HG02623 (cell line): ENCODE data around the gene SLC25A48.

ENCODE experiments used
- ATAC-seq: cut with Tn5 transposase; IDR thresholded peaks from one replicate; pipeline ENCODE4 v1.9.1; 2021; ENCODE audit warnings: moderate library complexity; ENCODE audit not compliant: unreplicated experiment

SLC25A48 gene

DNA sequence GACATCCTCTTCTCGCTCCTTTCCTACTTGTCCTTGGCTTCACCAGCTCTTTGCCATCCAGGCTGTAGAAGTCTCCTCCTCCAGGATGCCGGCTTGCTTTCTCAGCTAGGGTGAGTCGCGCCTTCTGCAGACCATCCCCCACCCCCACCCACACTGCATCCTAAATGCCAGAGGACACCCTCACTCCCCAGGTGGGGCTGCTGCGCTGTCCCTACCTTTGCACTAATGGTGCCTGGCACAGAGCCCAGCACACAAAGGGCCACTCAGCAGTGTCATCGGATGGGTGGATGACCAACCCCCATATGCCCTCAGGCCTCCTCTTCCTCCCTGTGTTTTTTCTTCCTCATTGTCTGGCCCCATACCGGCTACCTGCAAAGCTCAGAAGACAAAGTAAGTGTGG lies 46.3 kb downstream of the SLC25A48 start:
- no peak for ATAC-seq

DNA sequence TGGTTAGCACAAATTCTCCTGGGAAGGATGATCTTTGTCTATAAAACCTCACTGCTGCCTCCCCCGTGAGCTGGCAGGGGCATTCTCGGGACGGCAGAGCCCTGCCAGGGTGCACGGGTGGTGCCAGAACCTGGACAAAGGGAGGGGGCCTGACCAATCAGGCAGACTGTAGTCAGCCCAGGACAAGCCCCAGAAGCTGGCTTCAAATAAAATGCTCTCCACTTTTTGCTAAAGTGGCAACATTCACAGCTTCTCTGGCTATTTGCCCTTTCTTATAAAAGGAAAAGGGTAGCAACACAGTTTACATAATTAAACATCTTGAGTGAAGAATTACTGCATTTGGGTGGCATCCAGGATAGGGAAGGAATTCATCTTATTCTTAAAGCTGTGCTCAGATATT lies 46.8 kb downstream of the SLC25A48 start:
- ATAC-seq: no peak

DNA sequence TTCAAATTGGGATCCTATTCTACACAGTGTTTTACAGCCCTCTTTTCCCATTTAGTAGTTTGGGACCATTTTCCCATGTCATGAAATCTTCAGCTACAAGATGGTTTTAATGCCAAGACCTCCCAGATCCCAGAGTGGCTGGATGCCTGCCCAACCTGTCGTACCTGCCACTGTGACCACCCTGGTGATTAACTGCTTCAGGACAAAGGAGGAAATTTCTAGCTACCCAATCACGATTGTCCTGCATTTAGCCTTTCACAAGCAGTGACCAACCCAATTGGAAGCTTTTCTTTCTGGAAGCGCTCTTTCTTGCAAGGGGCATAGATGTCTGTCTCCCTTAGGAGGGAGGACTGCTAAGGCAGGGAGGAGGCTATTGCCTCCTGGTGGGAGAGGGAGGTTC lies 47.4 kb downstream of the SLC25A48 start:
- no peak for ATAC-seq

DNA sequence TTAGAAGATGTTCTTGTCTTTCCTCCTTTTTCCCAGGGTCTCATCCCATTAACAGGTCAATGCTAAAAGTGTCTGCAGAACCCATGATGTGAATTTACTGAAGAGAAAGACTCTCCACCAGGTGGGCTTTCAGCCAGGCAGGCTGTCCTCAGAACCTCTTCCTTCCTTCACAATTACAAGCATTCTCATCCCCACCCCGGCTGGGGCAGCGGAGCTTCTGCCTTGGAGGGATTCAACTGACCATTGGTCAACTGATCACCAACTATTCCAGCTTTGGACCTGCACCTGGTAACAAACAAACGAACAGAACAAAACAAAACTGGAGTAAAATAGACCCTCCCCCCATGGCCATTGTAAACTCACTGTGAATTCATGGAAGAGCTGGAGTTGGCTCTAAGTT lies 48.6 kb downstream of the SLC25A48 start:
- ATAC-seq: no peak

DNA sequence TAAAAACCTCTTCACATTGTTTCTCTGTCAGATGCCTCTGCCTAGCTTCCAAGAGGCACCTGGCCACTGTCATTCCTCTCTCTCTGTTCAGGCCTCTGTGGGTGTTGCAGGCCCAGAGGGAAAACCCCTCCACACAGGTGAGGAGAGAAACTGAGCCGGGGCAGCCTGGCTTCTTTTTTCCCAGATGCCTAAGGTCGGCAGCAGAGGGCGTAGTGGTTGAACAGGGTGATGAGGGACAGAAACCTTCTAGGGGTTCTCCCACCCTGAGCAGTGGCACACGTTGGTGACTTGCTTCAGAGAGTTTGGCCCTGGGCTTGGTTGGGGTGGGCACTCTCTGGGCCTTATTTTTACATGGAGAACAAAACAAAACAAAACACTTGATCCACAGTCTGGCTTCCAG lies 49.0 kb downstream of the SLC25A48 start:
- no peak for ATAC-seq

DNA sequence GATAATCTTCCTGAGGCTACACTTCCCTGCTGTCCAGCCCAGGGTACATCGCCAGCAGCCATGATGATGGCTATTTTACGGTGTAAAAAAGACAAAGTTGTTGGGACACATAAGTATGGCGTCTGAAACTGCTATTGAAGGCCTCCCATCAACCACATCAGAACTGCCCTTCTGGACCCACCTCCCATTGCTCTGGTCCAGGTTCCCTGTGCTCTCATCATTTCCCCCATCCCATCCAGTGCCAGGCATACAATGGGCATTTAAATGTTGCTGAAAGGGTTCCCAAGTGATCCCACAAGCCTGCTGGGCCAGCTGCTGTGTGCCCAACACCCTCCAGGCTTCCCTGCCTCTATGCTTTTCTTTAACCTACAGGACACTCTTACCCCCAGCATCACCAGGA lies 50.6 kb downstream of the SLC25A48 start:
- no peak for ATAC-seq

DNA sequence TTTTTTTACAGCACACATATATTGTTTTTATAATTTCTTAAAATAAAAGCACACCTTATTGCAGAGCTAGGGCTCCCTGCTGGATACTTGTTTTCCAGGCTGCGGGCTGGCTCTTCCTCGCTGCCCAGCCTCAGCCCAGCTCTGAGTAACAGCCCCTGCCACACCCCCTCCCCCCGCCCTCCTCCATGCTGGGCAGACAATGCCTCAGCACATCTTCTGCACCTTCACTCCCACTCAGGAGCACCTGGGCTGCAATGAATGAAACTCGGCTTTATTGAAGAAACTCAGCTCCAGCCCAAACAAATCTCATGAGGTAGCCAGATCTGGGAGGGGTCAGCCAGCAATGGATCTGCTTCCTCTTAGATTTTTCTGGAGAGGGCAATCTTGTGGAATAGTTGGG lies 51.7 kb downstream of the SLC25A48 start:
- ATAC-seq: no peak

DNA sequence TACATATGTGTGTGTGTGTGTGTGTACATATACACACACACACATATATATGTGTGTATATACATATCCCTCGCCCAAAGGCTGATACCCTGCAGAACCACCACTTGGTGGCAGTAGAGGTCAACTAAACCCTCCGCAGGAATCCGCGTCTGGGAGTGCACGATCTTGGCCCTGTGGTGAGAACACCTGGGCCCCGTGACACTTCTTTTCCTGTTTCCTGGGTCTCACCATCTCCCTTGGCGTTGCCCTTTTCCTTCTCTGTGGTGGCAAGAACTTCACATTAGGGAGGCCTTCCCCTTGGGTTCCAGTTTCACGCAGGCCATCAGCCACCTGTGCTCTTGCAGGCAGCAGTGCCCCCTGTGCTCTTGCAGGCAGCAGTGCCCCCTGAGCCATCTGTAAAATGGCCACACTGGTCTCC lies 53.0 kb downstream of the SLC25A48 start:
- peak; percentile 90 for ATAC-seq

DNA sequence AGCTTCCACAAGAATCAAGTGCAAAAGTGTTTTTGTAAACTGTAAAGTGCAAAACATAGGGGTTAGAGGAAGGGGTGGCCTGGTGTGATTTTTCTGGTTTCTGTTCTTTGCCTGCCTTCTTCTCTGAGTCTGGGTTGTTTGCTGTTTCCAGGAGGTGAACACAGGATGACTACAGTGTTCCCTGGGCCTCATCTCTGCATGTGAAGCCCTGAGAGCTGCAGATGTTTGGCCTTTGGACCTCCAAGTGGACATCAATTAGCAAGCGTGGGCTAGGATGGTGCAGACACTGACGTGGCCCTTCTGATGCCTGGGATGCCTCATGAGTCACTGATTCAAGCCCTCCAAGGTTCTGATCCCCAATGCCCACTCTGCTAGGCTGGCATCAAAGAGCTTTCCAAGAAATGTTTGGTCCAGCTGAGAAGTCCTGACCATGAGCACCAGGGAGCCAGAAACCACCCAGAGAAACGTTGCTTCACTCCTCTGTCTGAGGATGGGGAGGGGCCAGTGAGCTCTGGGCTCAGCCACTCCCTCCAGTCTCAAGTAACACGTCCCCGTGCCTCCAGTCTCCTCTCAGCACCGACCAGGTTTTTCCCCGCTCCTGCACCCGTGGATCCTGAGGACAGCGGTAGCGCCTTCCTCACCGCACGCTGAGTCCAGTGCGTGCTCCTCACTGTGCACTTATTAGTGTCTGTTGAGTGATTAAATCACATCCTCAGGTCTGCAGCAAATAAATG lies 53.6 kb downstream of the SLC25A48 start:
- no peak for ATAC-seq

DNA sequence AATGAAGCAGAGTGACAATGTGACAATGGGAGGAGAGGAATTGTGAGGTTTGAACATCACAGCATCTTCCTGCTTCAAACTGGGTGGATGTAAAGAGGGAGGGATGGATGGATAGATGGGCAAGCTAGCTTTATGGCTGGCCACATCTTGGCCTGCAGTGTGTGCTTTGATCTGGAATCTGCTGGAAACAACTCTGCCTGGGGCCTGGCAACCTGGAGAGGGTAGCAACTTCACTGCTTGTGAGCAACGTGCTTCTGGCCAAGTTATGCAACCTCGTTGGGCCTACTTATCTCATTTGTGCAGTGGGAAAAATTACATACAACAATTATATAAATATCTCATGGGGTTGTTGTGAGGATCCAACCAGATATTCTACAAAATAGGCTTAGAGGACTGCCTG lies 55.8 kb downstream of the SLC25A48 start:
- no peak for ATAC-seq

DNA sequence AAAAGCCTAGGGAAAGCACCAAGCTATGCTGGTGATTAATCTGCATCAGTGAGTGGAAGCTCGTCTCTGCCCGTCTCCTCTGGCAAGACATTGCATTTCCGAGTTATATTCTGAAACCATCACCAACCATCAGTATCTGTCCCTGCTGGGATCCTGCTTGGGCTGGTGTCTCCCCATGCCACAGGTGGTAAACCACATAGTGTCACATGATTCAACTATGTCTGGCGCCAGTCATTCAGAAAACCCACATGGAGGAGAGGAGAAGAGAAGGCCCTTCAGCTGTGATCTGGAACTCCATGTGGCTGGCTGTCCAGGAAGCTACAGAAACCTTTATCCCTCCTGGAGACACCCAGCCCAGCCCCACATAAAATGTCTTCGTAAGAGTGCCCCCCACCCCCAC lies 56.4 kb downstream of the SLC25A48 start:
- ATAC-seq: peak; percentile 67

DNA sequence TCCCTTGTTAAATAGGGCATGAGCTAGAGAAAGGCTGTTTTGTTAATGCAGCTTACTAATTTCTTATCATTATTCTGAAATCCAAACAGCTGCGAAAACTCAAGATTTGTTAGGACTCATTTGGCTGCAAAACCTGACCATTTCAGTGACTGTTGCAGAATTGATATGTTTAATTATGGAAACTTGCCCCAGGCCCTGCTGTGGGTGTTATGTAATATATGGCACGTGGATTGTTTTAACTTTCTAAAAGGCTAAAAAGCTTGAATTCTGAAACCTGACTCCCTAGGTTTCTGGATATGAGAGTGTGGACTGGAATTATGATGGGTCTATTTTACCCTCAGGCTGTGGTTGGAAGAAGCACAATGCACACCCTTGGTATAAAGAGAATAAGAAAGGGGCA lies 56.8 kb downstream of the SLC25A48 start:
- no peak for ATAC-seq

- no peak for ATAC-seq
These were observed 57.3 kb downstream of the SLC25A48 start for GRCh38 chr5:135891791-135892190.

DNA sequence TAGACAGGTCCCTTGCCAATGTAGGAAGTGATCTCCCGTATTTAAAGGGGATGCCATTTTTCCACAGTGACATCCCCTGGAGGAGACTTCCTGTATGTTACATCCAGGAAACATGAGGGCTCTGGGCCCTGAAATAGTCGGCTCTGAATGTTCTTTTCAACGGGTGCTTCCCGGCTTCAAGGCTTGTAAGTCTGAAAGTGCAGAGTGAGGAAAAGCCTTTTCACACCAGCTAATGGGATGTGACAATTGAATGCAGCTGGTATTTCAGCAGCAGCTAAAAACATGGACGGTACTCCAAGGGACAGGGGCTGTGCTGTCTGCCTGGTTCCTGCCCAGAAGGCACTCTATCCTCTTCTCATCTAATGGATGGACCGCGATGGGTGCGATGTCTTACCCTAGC lies 59.8 kb downstream of the SLC25A48 start:
- no peak for ATAC-seq

GRCh38 chr5:135894789-135895188 lies 60.3 kb downstream of the SLC25A48 start:
- ATAC-seq: no peak

- no peak for ATAC-seq
These were observed 61.1 kb downstream of the SLC25A48 start, which contains the start of gene IL9 for GRCh38 chr5:135895474-135896006. Gene IL9 (minus strand): TSS chr5:135895841. CDS start chr5:135895816, 25 bp downstream.

DNA sequence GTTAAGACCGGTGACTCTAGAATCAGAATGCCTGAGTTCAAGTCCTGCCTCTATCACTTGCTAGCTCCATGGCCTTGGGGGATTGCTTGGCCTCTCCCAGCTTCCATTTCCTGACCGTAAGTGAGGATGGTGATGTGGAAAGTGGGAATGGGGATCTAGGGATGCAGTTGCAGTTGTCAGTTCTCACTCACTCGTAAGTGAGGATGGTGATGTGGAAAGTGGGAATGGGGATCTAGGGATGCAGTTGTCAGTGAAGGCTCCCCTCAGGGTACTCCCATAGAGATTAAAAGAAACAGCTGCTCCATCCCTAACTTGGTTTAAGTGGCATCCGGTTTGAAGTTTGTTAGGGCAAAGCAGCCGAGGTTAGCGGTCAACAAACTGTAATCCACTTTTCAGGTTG lies 64.2 kb downstream of the SLC25A48 start:
- ATAC-seq: no peak

GRCh38 chr5:135900276-135900675 lies 65.8 kb downstream of the SLC25A48 start:
- no peak for ATAC-seq

GRCh38 chr5:135901633-135902032 lies 67.2 kb downstream of the SLC25A48 start:
- no peak for ATAC-seq

DNA sequence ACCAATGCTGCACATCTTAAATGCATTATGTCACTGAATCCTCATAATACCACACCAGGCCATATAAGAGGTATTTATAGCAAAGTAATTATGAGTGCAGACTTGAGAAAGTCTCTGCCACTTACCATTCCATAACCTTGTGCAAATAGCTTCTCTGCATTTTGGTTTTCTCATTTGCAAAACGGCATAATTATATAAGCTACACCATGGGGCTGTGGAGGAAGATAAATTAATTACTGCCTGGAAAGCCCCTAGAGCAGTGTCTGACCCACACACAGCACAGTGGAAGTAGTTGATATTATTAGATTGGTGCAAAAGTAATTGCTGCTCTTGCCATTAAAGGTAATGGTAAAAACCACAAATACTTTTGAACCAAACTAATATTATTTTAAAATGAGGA lies 70.7 kb downstream of the SLC25A48 start:
- ATAC-seq: no peak

GRCh38 chr5:135913713-135914626 lies 79.5 kb downstream of the SLC25A48 start:
- no peak for ATAC-seq

- ATAC-seq: no peak
These were observed 81.1 kb downstream of the SLC25A48 start for GRCh38 chr5:135915466-135916001.
